Panc1 (cell line): ENCODE measurements around the gene ZNF91.

ENCODE experiments used
- CTCF ChIP-seq: fragments of 450-650 bp; IDR thresholded peaks from 2 replicates; pipeline ENCODE4 v1.5.1; 2017; ENCODE audit warnings: mild to moderate bottlenecking
- REST ChIP-seq, 2 experiments: IDR thresholded peaks; 2 replicates each; pipeline ENCODE4 v1.6.1; 2011 to 2012; ENCODE audit warnings: low read depth in 2 of 2, control low read depth in 1 of 2, low read length in 1 of 2, mild to moderate bottlenecking in 1 of 2, moderate library complexity in 1 of 2; ENCODE audit not compliant: insufficient read depth in 1 of 2

GRCh38 chr19:23393121-23393520, 2.1 kb downstream of the ZNF91 start:
- TF ChIP-seq CTCF (no peak), REST (IDR thresholded peaks at IDR 0.05; ENCODE audit: insufficient read depth in 1 of 2, low read depth in 2 of 2, low read length in 1 of 2) (no peak)
